ENCODE results near the gene FSD1.

GRCh38 chr19:4279530-4280422, 24.6 kb upstream of the FSD1 start:
- TF ChIP-seq POLR2AphosphoS5 (IDR thresholded peaks at IDR 0.05; ENCODE audit: low read depth, low read length): no peak
- TF ChIP-seq, protein P1, sequence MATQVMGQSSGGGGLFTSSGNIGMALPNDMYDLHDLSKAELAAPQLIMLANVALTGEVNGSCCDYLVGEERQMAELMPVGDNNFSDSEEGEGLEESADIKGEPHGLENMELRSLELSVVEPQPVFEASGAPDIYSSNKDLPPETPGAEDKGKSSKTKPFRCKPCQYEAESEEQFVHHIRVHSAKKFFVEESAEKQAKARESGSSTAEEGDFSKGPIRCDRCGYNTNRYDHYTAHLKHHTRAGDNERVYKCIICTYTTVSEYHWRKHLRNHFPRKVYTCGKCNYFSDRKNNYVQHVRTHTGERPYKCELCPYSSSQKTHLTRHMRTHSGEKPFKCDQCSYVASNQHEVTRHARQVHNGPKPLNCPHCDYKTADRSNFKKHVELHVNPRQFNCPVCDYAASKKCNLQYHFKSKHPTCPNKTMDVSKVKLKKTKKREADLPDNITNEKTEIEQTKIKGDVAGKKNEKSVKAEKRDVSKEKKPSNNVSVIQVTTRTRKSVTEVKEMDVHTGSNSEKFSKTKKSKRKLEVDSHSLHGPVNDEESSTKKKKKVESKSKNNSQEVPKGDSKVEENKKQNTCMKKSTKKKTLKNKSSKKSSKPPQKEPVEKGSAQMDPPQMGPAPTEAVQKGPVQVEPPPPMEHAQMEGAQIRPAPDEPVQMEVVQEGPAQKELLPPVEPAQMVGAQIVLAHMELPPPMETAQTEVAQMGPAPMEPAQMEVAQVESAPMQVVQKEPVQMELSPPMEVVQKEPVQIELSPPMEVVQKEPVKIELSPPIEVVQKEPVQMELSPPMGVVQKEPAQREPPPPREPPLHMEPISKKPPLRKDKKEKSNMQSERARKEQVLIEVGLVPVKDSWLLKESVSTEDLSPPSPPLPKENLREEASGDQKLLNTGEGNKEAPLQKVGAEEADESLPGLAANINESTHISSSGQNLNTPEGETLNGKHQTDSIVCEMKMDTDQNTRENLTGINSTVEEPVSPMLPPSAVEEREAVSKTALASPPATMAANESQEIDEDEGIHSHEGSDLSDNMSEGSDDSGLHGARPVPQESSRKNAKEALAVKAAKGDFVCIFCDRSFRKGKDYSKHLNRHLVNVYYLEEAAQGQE (IDR thresholded peaks at IDR 0.05; ENCODE audit: insufficient read depth in 1 of 2, low read depth in 2 of 2, low read length in 2 of 2): no peak

Data from PFSK-1 (cell line).